H1 (cell line): ENCODE data around the gene TMEM72. TPM values are rescaled to one million over a fixed set of nuclear protein-coding genes. Genes with fewer than 3 reads are reported as not detected.
A peak's percentile ranks its signal among the peaks of the same experiment; 100 is the strongest.

ENCODE experiments used
- CTCF ChIA-PET: fragments of 300-600 bp; sonication (Branson Sonifier 250); formaldehyde crosslinking; loops from one replicate; lab custom pipeline; 2021; ENCODE audit not compliant: partially characterized antibody; lab: Charles Lee
- POLR2A ChIA-PET: fragments of 300-600 bp; sonication (Branson Sonifier 250); formaldehyde crosslinking; loops from one replicate; lab custom pipeline; 2021; ENCODE audit warnings: inconsistent platforms; ENCODE audit not compliant: partially characterized antibody; lab: Charles Lee
- DNase-seq, 2 experiments: peaks; one replicate each; pipeline versions ENCODE4 v3.0.0 to v3.0.0-alpha.2; 2010 to 2022; ENCODE audit warnings: low spot score in 2 of 2, low read depth in 1 of 2, mixed read lengths in 1 of 2
- FAIRE-seq: peaks from 2 replicates; lab custom pipeline; 2011; peaks lifted over from hg19 to GRCh38; lab: Jason Lieb, UNC
- H2AFZ ChIP-seq: 2 replicates; pipeline ENCODE4 v1.8.1; 2012; ENCODE audit warnings: low read length, inconsistent platforms
- H2AK5ac ChIP-seq: 2 replicates; pipeline ENCODE4 v1.6.1; 2013; ENCODE audit warnings: low read depth, low read length
- H2BK120ac ChIP-seq: replicated peaks from 2 replicates; pipeline ENCODE3; 2013; ENCODE audit warnings: low read depth, low read length, inconsistent platforms
- H2BK12ac ChIP-seq: 2 replicates; pipeline ENCODE4 v1.6.1; 2013; ENCODE audit warnings: low read depth, low read length
- H2BK15ac ChIP-seq: 2 replicates; pipeline ENCODE4 v1.6.1; 2013; ENCODE audit warnings: low read length
- H2BK20ac ChIP-seq: 2 replicates; pipeline ENCODE4 v1.6.1; 2013; ENCODE audit warnings: low read length
- H2BK5ac ChIP-seq: 2 replicates; pipeline ENCODE4 v1.6.1; 2013; ENCODE audit warnings: low read depth, low read length
- H3K14ac ChIP-seq: 2 replicates; pipeline ENCODE4 v1.6.1; 2013; ENCODE audit warnings: inconsistent platforms; ENCODE audit not compliant: insufficient read length
- H3K18ac ChIP-seq: 2 replicates; pipeline ENCODE4 v1.6.1; 2013; ENCODE audit warnings: low read length; ENCODE audit errors: extremely low read depth
- H3K23ac ChIP-seq: 2 replicates; pipeline ENCODE4 v1.6.1; 2013; ENCODE audit warnings: inconsistent platforms; ENCODE audit not compliant: insufficient read length
- H3K23me2 ChIP-seq: 2 replicates; pipeline ENCODE4 v1.6.1; 2013; ENCODE audit warnings: low read depth, low read length
- H3K27ac ChIP-seq: 2 replicates; pipeline ENCODE4 v1.6.1; 2011; ENCODE audit warnings: low read depth, low read length, inconsistent platforms
- H3K27me3 ChIP-seq, 4 experiments: replicated peaks in 1 of 4; 1 replicate in 1 of 4; 2 replicates in 3 of 4; pipeline versions ENCODE4 v1.6.1 to v1.8.1; 2011 to 2013; ENCODE audit warnings: low read length in 3 of 4, mild to moderate bottlenecking in 3 of 4, inconsistent platforms in 2 of 4, mixed read lengths in 2 of 4, moderate library complexity in 1 of 4; ENCODE audit not compliant: control insufficient read depth in 3 of 4, insufficient read depth in 3 of 4; ENCODE audit errors: extremely low read depth in 1 of 4
- H3K36me3 ChIP-seq, 4 experiments: 2 replicates each; pipeline versions ENCODE4 v1.6.1 to v1.8.1; 2011 to 2013; ENCODE audit warnings: mild to moderate bottlenecking in 4 of 4, low read length in 3 of 4, moderate library complexity in 2 of 4, control low read depth in 1 of 4, inconsistent platforms in 1 of 4; ENCODE audit not compliant: insufficient read depth in 4 of 4, control insufficient read depth in 2 of 4
- H3K4ac ChIP-seq: replicated peaks from 2 replicates; pipeline ENCODE3; 2013; ENCODE audit warnings: low read length, low read depth, mixed read lengths, inconsistent platforms; ENCODE audit not compliant: insufficient read length
- H3K4me1 ChIP-seq, 4 experiments: replicated peaks in 1 of 4; 1 replicate in 1 of 4; 2 replicates in 3 of 4; pipeline versions ENCODE4 v1.6.1 to v1.8.1; 2011 to 2013; ENCODE audit warnings: low read length in 3 of 4, inconsistent platforms in 2 of 4, mixed read lengths in 1 of 4; ENCODE audit not compliant: insufficient read depth in 4 of 4, control insufficient read depth in 3 of 4
- H3K4me2 ChIP-seq, 2 experiments: 2 replicates each; pipeline versions ENCODE4 v1.6.1 to v1.8.1; 2011 to 2013; ENCODE audit warnings: low read depth in 2 of 2, low read length in 2 of 2, control low read depth in 1 of 2, inconsistent platforms in 1 of 2, mild to moderate bottlenecking in 1 of 2; ENCODE audit not compliant: insufficient read depth in 1 of 2
- H3K4me3 ChIP-seq, 4 experiments: fragments of 200-600, 300-600 bp in 1 of 4; sonication (generic), shearing (Covaris generic), sonication (Bioruptor Twin) in 1 of 4; 2 replicates each; pipeline versions ENCODE4 v1.5.1 to v1.8.1; 2011 to 2016; ENCODE audit warnings: low read length in 4 of 4, low read depth in 3 of 4, control low read depth in 2 of 4, inconsistent platforms in 2 of 4, mild to moderate bottlenecking in 2 of 4, mixed read lengths in 1 of 4, moderate library complexity in 1 of 4; ENCODE audit not compliant: insufficient read depth in 2 of 4; ENCODE audit errors: extremely low read depth in 1 of 4
- H3K56ac ChIP-seq: replicated peaks from 2 replicates; pipeline ENCODE3; 2013; ENCODE audit warnings: low read depth, mild to moderate bottlenecking, mixed read lengths, low read length, inconsistent platforms; ENCODE audit not compliant: insufficient read length
- H3K79me1 ChIP-seq: 2 replicates; pipeline ENCODE4 v1.6.1; 2013; ENCODE audit warnings: low read depth, low read length, control low read depth
- H3K79me2 ChIP-seq, 2 experiments: 2 replicates each; pipeline versions ENCODE4 v1.6.1 to v1.8.1; 2012 to 2013; ENCODE audit warnings: low read length in 2 of 2, mild to moderate bottlenecking in 2 of 2, inconsistent platforms in 1 of 2; ENCODE audit not compliant: insufficient read depth in 2 of 2, control insufficient read depth in 1 of 2
- H3K9ac ChIP-seq, 4 experiments: replicated peaks in 1 of 4; 1 replicate in 1 of 4; 2 replicates in 3 of 4; pipeline versions ENCODE4 v1.6.1 to v1.8.1; 2011 to 2013; ENCODE audit warnings: low read depth in 3 of 4, low read length in 3 of 4, control low read depth in 2 of 4, mild to moderate bottlenecking in 2 of 4, moderate library complexity in 2 of 4, inconsistent platforms in 1 of 4; ENCODE audit errors: extremely low read depth in 1 of 4
- H3K9me3 ChIP-seq, 2 experiments: 2 replicates each; pipeline versions ENCODE4 v1.6.1 to v1.8.1; 2012 to 2013; ENCODE audit warnings: mild to moderate bottlenecking in 2 of 2, moderate library complexity in 2 of 2, control low read depth in 1 of 2, inconsistent platforms in 1 of 2, low read depth in 1 of 2, low read length in 1 of 2, mixed read lengths in 1 of 2; ENCODE audit not compliant: insufficient read depth in 2 of 2
- H4K20me1 ChIP-seq, 2 experiments: replicated peaks in 1 of 2; 2 replicates each; pipeline versions ENCODE3 to v1.8.1; 2011 to 2013; ENCODE audit warnings: inconsistent platforms in 2 of 2, low read length in 2 of 2, mild to moderate bottlenecking in 1 of 2; ENCODE audit not compliant: insufficient read depth in 2 of 2, control insufficient read depth in 1 of 2
- H4K5ac ChIP-seq: 2 replicates; pipeline ENCODE4 v1.6.1; 2013; ENCODE audit warnings: low read length, low read depth, mixed read lengths, inconsistent platforms; ENCODE audit not compliant: insufficient read length
- H4K8ac ChIP-seq: 2 replicates; pipeline ENCODE4 v1.8.0; 2013; ENCODE audit warnings: mild to moderate bottlenecking, moderate library complexity, low read length, inconsistent platforms; ENCODE audit not compliant: insufficient read depth; ENCODE audit errors: extremely low read depth
- H4K91ac ChIP-seq: replicated peaks from 2 replicates; pipeline ENCODE3; 2013; ENCODE audit warnings: low read length, mixed read lengths, inconsistent platforms; ENCODE audit not compliant: insufficient read length
- BRCA1 ChIP-seq: IDR thresholded peaks from 2 replicates; pipeline ENCODE4 v1.6.1; 2012; ENCODE audit warnings: low read depth, low read length, improper control_type of control experiment
- CEBPB ChIP-seq: IDR thresholded peaks from 2 replicates; pipeline ENCODE4 v1.6.1; 2012; ENCODE audit warnings: low read depth, low read length
- CREB1 ChIP-seq: IDR thresholded peaks from 2 replicates; pipeline ENCODE4 v1.6.1; 2012; ENCODE audit warnings: inconsistent platforms
- JUN ChIP-seq: IDR thresholded peaks from 2 replicates; pipeline ENCODE4 v1.6.1; 2011; ENCODE audit warnings: low read depth, mild to moderate bottlenecking, improper control_type of control experiment, low read length
- JUND ChIP-seq: IDR thresholded peaks from 2 replicates; pipeline ENCODE4 v1.6.1; 2011; ENCODE audit warnings: mild to moderate bottlenecking, improper control_type of control experiment, low read length
- KDM1A ChIP-seq: fragments of 200-600, 300-600 bp; sonication (generic); IDR thresholded peaks from 2 replicates; pipeline ENCODE4 v1.7.1; 2016; ENCODE audit warnings: mild to moderate bottlenecking, low read length, borderline replicate concordance
- KDM5A ChIP-seq: fragments of 200-600 bp; IDR thresholded peaks from 2 replicates; pipeline ENCODE4 v1.7.1; 2012; ENCODE audit warnings: mild to moderate bottlenecking, low read length, inconsistent platforms, mixed read lengths
- RAD21 ChIP-seq, 2 experiments: IDR thresholded peaks in 1 of 2; conservative IDR thresholded peaks in 1 of 2; 2 replicates each; pipeline ENCODE4 v1.6.1; 2011; ENCODE audit warnings: low read depth in 2 of 2, low read length in 2 of 2, improper control_type of control experiment in 1 of 2, inconsistent platforms in 1 of 2, mild to moderate bottlenecking in 1 of 2, moderate library complexity in 1 of 2
- RNF2 ChIP-seq: fragments of 200-900, 300-1000 bp; sonication (generic); IDR thresholded peaks from 2 replicates; pipeline ENCODE4 v1.7.1; 2016; ENCODE audit warnings: borderline replicate concordance, low read depth, mild to moderate bottlenecking, antibody characterized with exemption, low read length; ENCODE audit not compliant: poor library complexity, severe bottlenecking; ENCODE audit errors: missing control alignments
- TAF1 ChIP-seq: IDR thresholded peaks from 2 replicates; pipeline ENCODE4 v1.6.1; 2011; ENCODE audit warnings: mild to moderate bottlenecking, low read depth, low read length
- TAF7 ChIP-seq: optimal IDR thresholded peaks from 2 replicates; pipeline ENCODE3; 2011; ENCODE audit warnings: low read depth, mild to moderate bottlenecking, inconsistent platforms, low read length, moderate library complexity, borderline replicate concordance
- TCF12 ChIP-seq: IDR thresholded peaks from 2 replicates; pipeline ENCODE4 v1.6.1; 2011; ENCODE audit warnings: low read depth, mild to moderate bottlenecking, low read length
- WGBS, 2 experiments: shearing (Covaris generic) in 1 of 2; methylation state at CpG; one replicate each; pipeline versions ENCODE4 v1.1.6 to v1.1.7; 2013 to 2015; ENCODE audit warnings: low lambda C conversion rate in 2 of 2, mixed read lengths in 2 of 2, inconsistent platforms in 1 of 2, low coverage in 1 of 2, missing lambda C conversion rate in 1 of 2; ENCODE audit not compliant: insufficient replicate concordance in 2 of 2, insufficient coverage in 1 of 2, insufficient read length in 1 of 2; ENCODE audit errors: extremely low coverage in 1 of 2, missing lambda C conversion rate in 1 of 2; 5-methylcytosine and 5-hydroxymethylcytosine counted together
- long read RNA-seq, 2 experiments: library from RNA in 1 of 2; library from capped mRNA in 1 of 2; stranded (forward); transcript quantifications; one replicate each; pipeline ENCODE4 v2.0.0, GENCODE V29; 2021; ENCODE audit warnings: inconsistent platforms in 1 of 2
- polyA minus RNA-seq, 3 experiments: library from RNA; depleted of rRNA, polyadenylated mRNA; stranded (reverse); fragments of >200 nt; gene quantifications; 1 replicate in 2 of 3; 2 replicates in 1 of 3; pipeline ENCODE4 v1.2.3, GENCODE V29; 2011
- polyA plus RNA-seq, 7 experiments: library from polyadenylated mRNA; depleted of rRNA in 3 of 7; stranded (reverse) in 5 of 7; unstranded in 2 of 7; fragments of >200 nt in 5 of 7; fragments of 200-250 nt in 2 of 7; gene quantifications; 1 replicate in 5 of 7; 2 replicates in 1 of 7; 4 replicates in 1 of 7; pipeline versions ENCODE4 v1.2.1 to v1.2.3, GENCODE V29; 2011 to 2013; ENCODE audit warnings: missing spikeins in 2 of 7, mixed read lengths in 2 of 7
- total RNA-seq: library from RNA; stranded (reverse); fragmentation: NEBNext Ultra II Directional; extraction: Animal tissue kit (Norgen Biotek cat#: 25700); gene quantifications from 2 replicates; pipeline ENCODE4 v1.2.1, GENCODE V29; 2021

Gene TMEM72
- total RNA-seq (not detected in 2 replicates), polyA plus RNA-seq (2011; rRNA removed) (not detected in 2 replicates), polyA minus RNA-seq (2011; rRNA and poly(A)+ RNA removed) (not detected in 2 replicates)
- 0.03 TPM for polyA plus RNA-seq (2011; cell fraction: cytosol; rRNA removed)
- not detected for polyA plus RNA-seq (2011; cell fraction: nucleus; rRNA removed)
- polyA plus RNA-seq (2012, experiment 1 of 2) = not detected in 4 replicates
- polyA plus RNA-seq (2012, experiment 2 of 2) = not detected
- polyA plus RNA-seq (2013, experiment 1 of 2) = not detected
- not detected for polyA plus RNA-seq (2013, experiment 2 of 2)
- polyA minus RNA-seq (2011; cell fraction: cytosol; rRNA and poly(A)+ RNA removed) = not detected
- not detected for polyA minus RNA-seq (2011; cell fraction: nucleus; rRNA and poly(A)+ RNA removed)
- long read RNA-seq, experiment 1 = 0 reads
- long read RNA-seq, experiment 2 = 0 reads

- 67% methylated on average over 12 of the region's 12 CpGs; no CpG with 5 or more reads in 1 of the 2 experiments for WGBS, 2 experiments
- Histone ChIP-seq H4K91ac (no peak within 1 kb of the TSS), H4K5ac (no peak within 1 kb of the TSS), H3K36me3 (no peaks in the 10 kb centered on the region), H3K27ac (no peak within 1 kb of the TSS), H3K4me1 (peaks cover 9 to 17% (median 11%) of the 10 kb centered on the region in 4 experiments; a peak in 6 of 7 replicates), H3K4me2 (no peak within 1 kb of the TSS), H2AK5ac (no peak within 1 kb of the TSS), H2BK15ac (peak within 1 kb of the TSS; percentile 98), H3K9ac (no peak within 1 kb of the TSS), H4K8ac (no peak within 1 kb of the TSS), H2BK5ac (no peak within 1 kb of the TSS), H3K9me3 (no peaks in the 10 kb centered on the region), H3K79me1 (no peaks in the 10 kb centered on the region), H2AFZ (no peak within 1 kb of the TSS), H2BK20ac (0 out of 2 replicates have a peak within 1 kb of the TSS, but pooled peaks have one; percentile 48), H3K79me2 (no peaks in the 10 kb centered on the region), H3K23me2 (no peaks in the 10 kb centered on the region), H3K4ac (no peak within 1 kb of the TSS), H3K4me3 (no peak within 1 kb of the TSS), H2BK120ac (no peak within 1 kb of the TSS), H3K23ac (no peak within 1 kb of the TSS), H3K14ac (no peak within 1 kb of the TSS), H2BK12ac (no peak within 1 kb of the TSS), H3K27me3 (no peaks in the 10 kb centered on the region), H3K18ac (no peak within 1 kb of the TSS), H3K56ac (no peak within 1 kb of the TSS), H4K20me1 (no peaks in the 10 kb centered on the region)
- FAIRE-seq (peak; percentile 62), DNase-seq (peak in 1 of 2 experiments; percentile 54)
- ChIA-PET CTCF (interaction anchor here (0.6 to 1.7 kb wide), 3 partner anchors 17 to 49 kb away, joined by 3 to 5 read pairs (median 3); no protein-coding TSS in a partner anchor), POLR2A (interaction anchor here (1.9 kb wide), 1 partner anchor 14 kb away, joined by 6 read pairs; no protein-coding TSS in a partner anchor)
- TF ChIP-seq KDM5A = no peak
- 0 out of 2 replicates have a peak, but pooled peaks have one; percentile 29 for TF ChIP-seq TAF1
- TF ChIP-seq JUN = no peak
- TF ChIP-seq TCF12 = no peak
- TF ChIP-seq CEBPB = no peak
- no peak for TF ChIP-seq BRCA1
- 0 out of 4 replicates have a peak, but pooled peaks of 1 of the 2 experiments have one; percentile 17 for TF ChIP-seq RAD21 (IDR thresholded peaks at IDR 0.05 in 1 of 2, conservative IDR thresholded peaks at IDR 0.05 in 1 of 2; ENCODE audit: low read depth in 2 of 2, low read length in 2 of 2)
- TF ChIP-seq JUND = no peak
- TF ChIP-seq KDM1A = no peak
- no peak for TF ChIP-seq CREB1
- no peak for TF ChIP-seq RNF2
- no peak for TF ChIP-seq TAF7
These were observed at the start of gene TMEM72 for GRCh38 chr10:44911081-44911540. TMEM72 (plus strand) TSS chr10:44911337; CDS start chr10:44911513, 176 bp downstream.
